HepG2 (cell line): Measurements from ENCODE around the gene TEX19. TPM values are rescaled to one million over a fixed set of nuclear protein-coding genes. Genes with fewer than 3 reads are reported as not detected.

Experiments used
- AFF4 ChIP-seq: sonication (generic); formaldehyde crosslinking; IDR thresholded peaks from 2 replicates; pipeline ENCODE4 v1.4.0; 2020; ENCODE audit warnings: missing genetic modification reagents
- AGO2 ChIP-seq: fragments of 200-400 bp; formaldehyde crosslinking; optimal IDR thresholded peaks from 2 replicates; pipeline ENCODE3; 2017; ENCODE audit warnings: mild to moderate bottlenecking, low read depth, low read length, moderate library complexity
- EED ChIP-seq: sonication (generic); formaldehyde crosslinking; IDR thresholded peaks from 2 replicates; pipeline ENCODE4 v1.5.0; 2020; ENCODE audit warnings: mild to moderate bottlenecking, missing genetic modification reagents
- FOSL2 ChIP-seq: sonication (generic); formaldehyde crosslinking; IDR thresholded peaks from 2 replicates; pipeline ENCODE4 v1.4.0; 2020; ENCODE audit warnings: missing genetic modification reagents
- HNRNPH1 ChIP-seq: fragments of 200-400 bp; formaldehyde crosslinking; optimal IDR thresholded peaks from 2 replicates; pipeline ENCODE3; 2017; ENCODE audit warnings: mild to moderate bottlenecking, low read depth, low read length
- MAFF ChIP-seq: IDR thresholded peaks from 2 replicates; pipeline ENCODE4 v1.6.1; 2011; ENCODE audit warnings: low read depth, low read length, improper control_type of control experiment
- MED8 ChIP-seq: sonication (generic); formaldehyde crosslinking; IDR thresholded peaks from 2 replicates; pipeline ENCODE4 v1.8.1; 2023; ENCODE audit warnings: mild to moderate bottlenecking, missing genetic modification reagents; ENCODE audit not compliant: insufficient replicate concordance
- POLR2G ChIP-seq: fragments of 200-400 bp; formaldehyde crosslinking; IDR thresholded peaks from 2 replicates; pipeline ENCODE4 v1.6.1; 2018; ENCODE audit warnings: mild to moderate bottlenecking, low read depth, low read length, moderate library complexity
- SIX4 ChIP-seq: sonication (generic); formaldehyde crosslinking; IDR thresholded peaks from 2 replicates; pipeline ENCODE4 v1.4.0; 2020; ENCODE audit warnings: missing genetic modification reagents
- SSRP1 ChIP-seq: IDR thresholded peaks from 2 replicates; pipeline ENCODE4 v1.6.1; 2016; ENCODE audit warnings: control low read depth
- ZBTB25 ChIP-seq: IDR thresholded peaks from 2 replicates; pipeline ENCODE4 v1.6.1; 2018; ENCODE audit warnings: missing genetic modification reagents
- ZNF207 ChIP-seq: fragments of 450-650 bp; IDR thresholded peaks from 2 replicates; pipeline ENCODE4 v1.6.1; 2016; ENCODE audit warnings: antibody characterized with exemption, borderline replicate concordance
- ZNF451 ChIP-seq: sonication (generic); formaldehyde crosslinking; IDR thresholded peaks from 2 replicates; pipeline ENCODE4 v1.5.0; 2020; ENCODE audit warnings: mild to moderate bottlenecking, missing genetic modification reagents
- ZNF556 ChIP-seq: sonication (generic); formaldehyde crosslinking; IDR thresholded peaks from 2 replicates; pipeline ENCODE4 v1.4.0; 2020; ENCODE audit warnings: mild to moderate bottlenecking, missing genetic modification reagents, borderline replicate concordance
- ZNF724P ChIP-seq: sonication (generic); formaldehyde crosslinking; IDR thresholded peaks from 2 replicates; pipeline ENCODE4 v1.8.0; 2022; ENCODE audit warnings: missing genetic modification reagents, borderline replicate concordance
- ZSCAN20 ChIP-seq: sonication (generic); formaldehyde crosslinking; IDR thresholded peaks from 2 replicates; pipeline ENCODE4 v1.4.0; 2020; ENCODE audit warnings: missing genetic modification reagents, mild to moderate bottlenecking, borderline replicate concordance
- polyA plus RNA-seq, 8 experiments: library from polyadenylated mRNA; depleted of rRNA in 3 of 8; stranded (reverse) in 7 of 8; unstranded in 1 of 8; fragments of >200 nt; fragmentation: Illumina TruSeq in 4 of 8; extraction: Trizol in 4 of 8; gene quantifications; 2 replicates each; pipeline versions ENCODE4 v1.2.1 to v1.2.3, GENCODE V29; 2011 to 2016; ENCODE audit warnings: low read depth in 4 of 8, missing spikeins in 1 of 8, mixed read lengths in 1 of 8; ENCODE audit not compliant: insufficient read depth in 1 of 8
- total RNA-seq, 5 experiments: library from RNA; depleted of rRNA; stranded (reverse); fragments of >200 nt; fragmentation: Illumina TruSeq; extraction: Trizol; gene quantifications; 2 replicates each; pipeline ENCODE4 v1.2.3, GENCODE V29; 2016; ENCODE audit warnings: low read depth in 1 of 5
- TF ChIP-seq, protein P1 (sequence below): sonication (generic); formaldehyde crosslinking; IDR thresholded peaks from 2 replicates; pipeline ENCODE4 v1.4.0; 2020; ENCODE audit warnings: mild to moderate bottlenecking, missing genetic modification reagents
- TF ChIP-seq, protein P2 (sequence below): sonication (generic); formaldehyde crosslinking; IDR thresholded peaks from 2 replicates; pipeline ENCODE4 v1.4.0; 2020; ENCODE audit warnings: missing genetic modification reagents

TEX19 gene
- total and polyA plus RNA-seq, 2 of the 13 experiments (the other 11 are each of a cell fraction or from before 2014, with no cell fraction given), result 1.3 to 6.0 TPM

- TF ChIP-seq, protein P1, sequence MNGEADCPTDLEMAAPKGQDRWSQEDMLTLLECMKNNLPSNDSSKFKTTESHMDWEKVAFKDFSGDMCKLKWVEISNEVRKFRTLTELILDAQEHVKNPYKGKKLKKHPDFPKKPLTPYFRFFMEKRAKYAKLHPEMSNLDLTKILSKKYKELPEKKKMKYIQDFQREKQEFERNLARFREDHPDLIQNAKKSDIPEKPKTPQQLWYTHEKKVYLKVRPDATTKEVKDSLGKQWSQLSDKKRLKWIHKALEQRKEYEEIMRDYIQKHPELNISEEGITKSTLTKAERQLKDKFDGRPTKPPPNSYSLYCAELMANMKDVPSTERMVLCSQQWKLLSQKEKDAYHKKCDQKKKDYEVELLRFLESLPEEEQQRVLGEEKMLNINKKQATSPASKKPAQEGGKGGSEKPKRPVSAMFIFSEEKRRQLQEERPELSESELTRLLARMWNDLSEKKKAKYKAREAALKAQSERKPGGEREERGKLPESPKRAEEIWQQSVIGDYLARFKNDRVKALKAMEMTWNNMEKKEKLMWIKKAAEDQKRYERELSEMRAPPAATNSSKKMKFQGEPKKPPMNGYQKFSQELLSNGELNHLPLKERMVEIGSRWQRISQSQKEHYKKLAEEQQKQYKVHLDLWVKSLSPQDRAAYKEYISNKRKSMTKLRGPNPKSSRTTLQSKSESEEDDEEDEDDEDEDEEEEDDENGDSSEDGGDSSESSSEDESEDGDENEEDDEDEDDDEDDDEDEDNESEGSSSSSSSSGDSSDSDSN, result peak; percentile 31
- peak; percentile 100 for TF ChIP-seq MAFF
- no peak for TF ChIP-seq SIX4
- no peak for TF ChIP-seq SSRP1 (CRISPR knock-in tag)
- peak; percentile 36 for TF ChIP-seq AGO2
- peak; percentile 24; the same call in 1 of the 2 replicates for TF ChIP-seq EED (CRISPR knock-in tag)
- no peak for TF ChIP-seq ZNF556 (CRISPR knock-in tag)
- TF ChIP-seq, protein P2, sequence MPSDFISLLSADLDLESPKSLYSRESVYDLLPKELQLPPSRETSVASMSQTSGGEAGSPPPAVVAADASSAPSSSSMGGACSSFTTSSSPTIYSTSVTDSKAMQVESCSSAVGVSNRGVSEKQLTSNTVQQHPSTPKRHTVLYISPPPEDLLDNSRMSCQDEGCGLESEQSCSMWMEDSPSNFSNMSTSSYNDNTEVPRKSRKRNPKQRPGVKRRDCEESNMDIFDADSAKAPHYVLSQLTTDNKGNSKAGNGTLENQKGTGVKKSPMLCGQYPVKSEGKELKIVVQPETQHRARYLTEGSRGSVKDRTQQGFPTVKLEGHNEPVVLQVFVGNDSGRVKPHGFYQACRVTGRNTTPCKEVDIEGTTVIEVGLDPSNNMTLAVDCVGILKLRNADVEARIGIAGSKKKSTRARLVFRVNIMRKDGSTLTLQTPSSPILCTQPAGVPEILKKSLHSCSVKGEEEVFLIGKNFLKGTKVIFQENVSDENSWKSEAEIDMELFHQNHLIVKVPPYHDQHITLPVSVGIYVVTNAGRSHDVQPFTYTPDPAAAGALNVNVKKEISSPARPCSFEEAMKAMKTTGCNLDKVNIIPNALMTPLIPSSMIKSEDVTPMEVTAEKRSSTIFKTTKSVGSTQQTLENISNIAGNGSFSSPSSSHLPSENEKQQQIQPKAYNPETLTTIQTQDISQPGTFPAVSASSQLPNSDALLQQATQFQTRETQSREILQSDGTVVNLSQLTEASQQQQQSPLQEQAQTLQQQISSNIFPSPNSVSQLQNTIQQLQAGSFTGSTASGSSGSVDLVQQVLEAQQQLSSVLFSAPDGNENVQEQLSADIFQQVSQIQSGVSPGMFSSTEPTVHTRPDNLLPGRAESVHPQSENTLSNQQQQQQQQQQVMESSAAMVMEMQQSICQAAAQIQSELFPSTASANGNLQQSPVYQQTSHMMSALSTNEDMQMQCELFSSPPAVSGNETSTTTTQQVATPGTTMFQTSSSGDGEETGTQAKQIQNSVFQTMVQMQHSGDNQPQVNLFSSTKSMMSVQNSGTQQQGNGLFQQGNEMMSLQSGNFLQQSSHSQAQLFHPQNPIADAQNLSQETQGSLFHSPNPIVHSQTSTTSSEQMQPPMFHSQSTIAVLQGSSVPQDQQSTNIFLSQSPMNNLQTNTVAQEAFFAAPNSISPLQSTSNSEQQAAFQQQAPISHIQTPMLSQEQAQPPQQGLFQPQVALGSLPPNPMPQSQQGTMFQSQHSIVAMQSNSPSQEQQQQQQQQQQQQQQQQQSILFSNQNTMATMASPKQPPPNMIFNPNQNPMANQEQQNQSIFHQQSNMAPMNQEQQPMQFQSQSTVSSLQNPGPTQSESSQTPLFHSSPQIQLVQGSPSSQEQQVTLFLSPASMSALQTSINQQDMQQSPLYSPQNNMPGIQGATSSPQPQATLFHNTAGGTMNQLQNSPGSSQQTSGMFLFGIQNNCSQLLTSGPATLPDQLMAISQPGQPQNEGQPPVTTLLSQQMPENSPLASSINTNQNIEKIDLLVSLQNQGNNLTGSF (CRISPR knock-in tag), result no peak
- TF ChIP-seq HNRNPH1, result no peak
- TF ChIP-seq ZNF724P (CRISPR knock-in tag), result no peak
- TF ChIP-seq POLR2G, result no peak
- TF ChIP-seq AFF4, result no peak
- TF ChIP-seq FOSL2, result no peak
- TF ChIP-seq MED8 (CRISPR knock-in tag), result no peak
- TF ChIP-seq ZNF451 (CRISPR knock-in tag), result no peak
- no peak for TF ChIP-seq ZBTB25 (CRISPR knock-in tag)
- TF ChIP-seq ZNF207, result no peak
- no peak for TF ChIP-seq ZSCAN20 (CRISPR knock-in tag)
These were observed 26.3 kb upstream of the TEX19 start (continued) for GRCh38 chr17:82332669-82333278.
